Esophagus muscularis mucosa (tissue), 4 donors: Measurements from ENCODE around the gene CACNG8. TPM values are rescaled to one million over a fixed set of nuclear protein-coding genes. Genes with fewer than 3 reads are reported as not detected.

ENCODE experiments used
- DNase-seq: peaks from one replicate; pipeline ENCODE4 v3.0.0-alpha.2; 2017; ENCODE audit errors: extremely low spot score
- H3K27ac ChIP-seq, 4 donors: fragments of 200-600 bp; sonication (generic); replicated peaks in 1 of 4; 1 replicate in 3 of 4; 2 replicates in 1 of 4; pipeline ENCODE4 v1.5.1; 2016 to 2019; ENCODE audit warnings: mild to moderate bottlenecking in 1 of 4
- H3K27me3 ChIP-seq, 4 donors: fragments of 200-600 bp; sonication (generic); one replicate each; pipeline versions ENCODE4 v1.5.1 to v1.6.0; 2016 to 2019
- H3K36me3 ChIP-seq, 4 donors: fragments of 200-600 bp; sonication (generic); one replicate each; pipeline ENCODE4 v1.5.1; 2016 to 2019
- H3K4me1 ChIP-seq, 4 donors: fragments of 200-600 bp; sonication (generic); one replicate each; pipeline ENCODE4 v1.5.1; 2016 to 2019
- H3K4me3 ChIP-seq, 4 donors: fragments of 200-600 bp; sonication (generic); 1 replicate in 2 of 4; 2 replicates in 2 of 4; pipeline ENCODE4 v1.5.1; 2016 to 2019; ENCODE audit warnings: mild to moderate bottlenecking in 4 of 4, moderate library complexity in 1 of 4
- H3K9me3 ChIP-seq, 4 donors: fragments of 200-600 bp; sonication (generic); 1 replicate in 3 of 4; 2 replicates in 1 of 4; pipeline ENCODE4 v1.5.1; 2016 to 2019
- CTCF ChIP-seq, 3 experiments: fragments of 200-600 bp in 2 of 3; fragments of 450-650 bp in 1 of 3; sonication (generic) in 2 of 3; IDR thresholded peaks; one replicate each; pipeline ENCODE4 v1.5.1; 2017 to 2019; ENCODE audit warnings: antibody characterized with exemption in 3 of 3, mild to moderate bottlenecking in 2 of 3, moderate library complexity in 1 of 3
- EP300 ChIP-seq: sonication (generic); formaldehyde crosslinking; IDR thresholded peaks from one replicate; pipeline ENCODE4 v1.6.1; 2017; ENCODE audit warnings: antibody characterized with exemption
- POLR2A ChIP-seq: fragments of 450-650 bp; IDR thresholded peaks from one replicate; pipeline ENCODE4 v1.6.1; 2017; ENCODE audit warnings: antibody characterized with exemption, moderate library complexity, mild to moderate bottlenecking, low read depth
- POLR2AphosphoS5 ChIP-seq, 2 donors: sonication (generic); formaldehyde crosslinking; IDR thresholded peaks; one replicate each; pipeline ENCODE4 v1.6.1; 2017; ENCODE audit warnings: antibody characterized with exemption in 2 of 2
- WGBS: methylation state at CpG from one replicate; pipeline ENCODE4 v1.1.5; 2018; 5-methylcytosine and 5-hydroxymethylcytosine counted together
- intact Hi-C: fragments of 100-400 bp; cut with DNase I; formaldehyde crosslinking; loops from one replicate; pipeline ENCODE4 v1.15.1; 2023
- total RNA-seq, 4 donors: library from RNA; depleted of rRNA; stranded (reverse); fragments of >200 nt; gene quantifications; one replicate each; pipeline versions ENCODE4 v1.1.0 to v1.2.1, GENCODE V29; 2016

CACNG8 gene
- total RNA-seq, 4 donors from 2014 or later = 0.06 TPM; not detected in 3

DNA sequence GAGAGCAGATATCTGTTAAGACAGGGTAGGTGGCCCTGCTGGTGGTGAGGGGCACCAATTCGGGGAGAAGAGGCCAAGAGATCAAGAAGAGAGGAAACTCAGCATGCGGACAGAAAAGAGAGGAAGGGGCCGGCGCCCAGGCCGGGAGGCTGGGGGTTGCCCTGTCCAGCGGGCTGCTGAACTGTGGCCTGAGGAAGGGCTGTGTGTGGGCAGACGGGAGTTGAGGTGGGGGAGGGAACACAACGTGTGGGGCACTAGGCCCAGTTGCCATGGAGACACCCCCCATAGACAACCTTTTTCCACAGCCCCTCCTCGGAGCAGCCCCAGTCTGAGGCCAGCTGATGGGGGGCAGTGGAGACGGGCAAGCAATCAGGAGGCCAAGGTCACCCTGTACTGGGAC lies 2.5 kb upstream of the CACNG8 start:
- 8% methylated on average over 10 of the region's 10 CpGs for WGBS
- peaks cover 0 to 98% (median 51%) of the 10 kb centered on the region in 4 donors for H3K27me3 ChIP-seq
- intact Hi-C loops = no loop called here
- H3K36me3 ChIP-seq = no peaks in the 10 kb centered on the region
- no peak overlapping the region for H3K4me3 ChIP-seq
- DNase-seq = no peak
- no peaks in the 10 kb centered on the region for H3K9me3 ChIP-seq
- TF ChIP-seq POLR2A (no peak), EP300 (no peak), CTCF (IDR thresholded peaks at IDR 0.05) (no peak), POLR2AphosphoS5 (IDR thresholded peaks at IDR 0.05) (no peak)
- no peak overlapping the region for H3K27ac ChIP-seq
- peaks cover 0 to 6% (median 5%) of the 10 kb centered on the region in 4 donors for H3K4me1 ChIP-seq

DNA sequence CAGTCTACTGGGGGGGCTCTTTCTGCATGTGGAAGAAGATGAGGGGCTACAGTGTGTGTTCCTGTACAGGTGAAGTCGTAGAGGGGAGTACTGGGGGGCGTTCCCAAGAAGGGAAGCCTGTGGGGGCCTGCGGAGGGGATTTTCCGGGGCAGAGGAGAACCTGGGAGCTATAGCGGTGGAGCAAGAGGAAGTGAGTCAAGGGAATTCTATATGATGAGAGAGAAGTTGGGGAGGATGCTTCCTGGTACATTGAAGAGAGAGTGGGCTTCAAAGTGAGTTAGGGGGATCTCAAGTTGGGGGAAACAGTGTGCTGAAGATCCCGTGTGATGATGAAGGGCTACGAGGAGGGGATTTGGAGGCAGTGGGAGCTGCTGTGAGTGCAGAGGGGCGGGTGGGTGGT lies 1.9 kb upstream of the CACNG8 start:
- peaks cover 0 to 98% (median 51%) of the 10 kb centered on the region in 4 donors for H3K27me3 ChIP-seq
- intact Hi-C loops = no loop called here
- DNase-seq = no peak

DNA sequence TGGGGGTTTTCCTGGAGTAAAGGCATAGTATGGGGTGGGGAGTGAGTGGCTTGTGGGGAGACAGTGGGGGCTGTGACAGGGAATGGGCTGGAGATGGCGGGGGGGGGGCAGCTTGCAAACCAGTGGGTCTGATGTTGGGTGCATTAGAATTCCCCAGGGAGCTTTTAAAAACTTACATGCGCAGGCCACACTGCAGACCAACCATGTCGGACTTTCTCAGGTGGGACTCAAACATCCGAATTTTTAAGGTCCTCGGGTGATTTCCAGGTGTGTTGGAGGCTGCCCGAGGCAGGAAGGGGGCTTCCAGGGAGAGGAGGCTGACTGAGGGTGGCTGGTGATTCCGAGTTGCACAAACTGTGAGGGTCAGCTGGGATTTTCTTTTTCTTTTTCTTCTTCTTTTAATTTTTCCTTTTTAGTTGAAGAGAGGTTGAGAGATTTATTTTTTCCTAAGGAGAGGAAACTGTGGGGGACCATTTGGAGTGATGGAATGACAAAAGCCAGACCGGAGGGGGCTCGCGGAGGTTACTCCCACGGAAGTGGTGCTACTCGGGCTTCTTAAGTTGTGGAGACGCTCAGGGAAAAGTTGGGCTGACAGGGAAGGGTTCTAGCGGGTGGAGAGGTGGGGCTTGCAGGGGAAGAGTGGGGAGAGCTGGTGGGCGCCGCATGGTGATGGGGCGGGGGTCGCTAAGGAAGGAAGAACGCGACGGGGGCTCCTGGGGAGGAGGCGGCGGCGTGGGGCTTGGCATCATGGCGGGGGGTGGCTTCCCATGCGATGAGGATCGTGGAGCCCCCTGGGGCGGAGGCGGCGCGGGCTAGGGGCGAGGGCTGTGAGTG lies 997 bp upstream of the CACNG8 start:
- H3K27me3 ChIP-seq = peaks cover 0 to 98% (median 51%) of the 10 kb centered on the region in 4 donors
- WGBS = 3% methylated on average over 18 of the region's 32 CpGs
- no peak for TF ChIP-seq POLR2AphosphoS5 (IDR thresholded peaks at IDR 0.05)
- no peak for TF ChIP-seq POLR2A
- no peak for TF ChIP-seq CTCF (IDR thresholded peaks at IDR 0.05)
- no peak for TF ChIP-seq EP300

More for the DNA sequence above, 1.9 kb upstream of the CACNG8 start:
- H3K9me3 ChIP-seq = no peaks in the 10 kb centered on the region
- WGBS = 5% methylated on average over 8 of the region's 8 CpGs
- H3K36me3 ChIP-seq = no peaks in the 10 kb centered on the region
- no peak overlapping the region for H3K27ac ChIP-seq
- no peak overlapping the region for H3K4me3 ChIP-seq
- H3K4me1 ChIP-seq = peaks cover 0 to 6% (median 5%) of the 10 kb centered on the region in 4 donors
- TF ChIP-seq POLR2A = no peak

GRCh38 chr19:53965091-53965490 lies 2.4 kb downstream of the CACNG8 start:
- no peaks in the 10 kb centered on the region for H3K9me3 ChIP-seq
- H3K27me3 ChIP-seq = peaks cover 0 to 90% (median 26%) of the 10 kb centered on the region in 4 donors
- no peak for DNase-seq
- H3K4me1 ChIP-seq = peaks cover 0 to 6% (median 5%) of the 10 kb centered on the region in 4 donors
- intact Hi-C loops = no loop called here
- no peaks in the 10 kb centered on the region for H3K36me3 ChIP-seq
- 71% methylated on average over 11 of the region's 11 CpGs for WGBS
- peak overlapping the region in 2 of 4 donors; percentile 15 to 24 for H3K4me3 ChIP-seq
- TF ChIP-seq CTCF (IDR thresholded peaks at IDR 0.05) (no peak), EP300 (no peak)
- H3K27ac ChIP-seq = no peak overlapping the region

More for the DNA sequence above, 997 bp upstream of the CACNG8 start:
- Histone ChIP-seq H3K4me3 (no peak overlapping the region), H3K9me3 (no peaks in the 10 kb centered on the region), H3K4me1 (peaks cover 0 to 6% (median 5%) of the 10 kb centered on the region in 4 donors), H3K27ac (no peak overlapping the region), H3K36me3 (no peaks in the 10 kb centered on the region)
- no peak for DNase-seq
- intact Hi-C loops = no loop called here

DNA sequence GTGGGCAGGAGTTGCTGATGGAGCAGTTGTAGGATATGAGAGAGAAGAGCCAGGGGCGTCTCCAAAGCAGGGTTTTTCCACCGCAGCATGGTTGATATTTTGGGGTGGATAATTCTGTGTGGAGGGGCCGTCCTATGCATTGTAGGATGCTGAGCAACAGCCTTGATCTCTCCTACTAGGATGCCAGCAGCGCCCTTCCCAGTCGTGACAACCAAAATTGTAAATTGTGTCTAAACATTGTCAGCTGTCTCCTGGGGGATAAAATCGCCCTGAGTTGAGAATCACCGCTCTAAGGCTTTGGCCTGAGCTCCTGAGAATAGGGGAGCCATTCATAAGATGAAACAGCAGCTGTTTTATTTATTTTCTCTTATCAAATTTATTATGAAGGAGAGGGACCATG lies 4.2 kb downstream of the CACNG8 start:
- Histone ChIP-seq H3K27me3 (peaks cover 0 to 82% (median 11%) of the 10 kb centered on the region in 4 donors), H3K27ac (no peak overlapping the region), H3K4me1 (peaks cover 0 to 6% (median 5%) of the 10 kb centered on the region in 4 donors), H3K9me3 (no peaks in the 10 kb centered on the region), H3K4me3 (no peak overlapping the region), H3K36me3 (no peaks in the 10 kb centered on the region)
- TF ChIP-seq POLR2A = no peak
- TF ChIP-seq EP300 = no peak
- no peak for TF ChIP-seq CTCF (IDR thresholded peaks at IDR 0.05)
- no peak for TF ChIP-seq POLR2AphosphoS5 (IDR thresholded peaks at IDR 0.05)
- 62% methylated on average over 7 of the region's 7 CpGs for WGBS
- intact Hi-C loops = no loop called here
- no peak for DNase-seq
